Caco-2 (cell line): ENCODE measurements around the gene RASGRF1. TPM values are rescaled to one million over a fixed set of nuclear protein-coding genes. Genes with fewer than 3 reads are reported as not detected.

ENCODE experiments used
- BruUV-seq: library from RNA; stranded (reverse); fragments of 400-500 nt; replicated peaks from 2 replicates; lab custom pipeline; 2021; lab: Mats Ljungman, UMichigan
- CTCF ChIA-PET: fragments of 300-600 bp; sonication (Branson Sonifier 250); formaldehyde crosslinking; loops from one replicate; lab custom pipeline; 2022; ENCODE audit warnings: antibody characterized with exemption; lab: Charles Lee
- POLR2A ChIA-PET: fragments of 300-600 bp; sonication (Branson Sonifier 250); formaldehyde crosslinking; loops from one replicate; lab custom pipeline; 2022; ENCODE audit warnings: antibody characterized with exemption; lab: Charles Lee
- DNase-seq, 2 experiments: peaks; one replicate each; pipeline versions ENCODE4 v3.0.0 to v3.0.0-alpha.2; 2020 to 2022
- H3K27me3 ChIP-seq: replicated peaks from 2 replicates; pipeline ENCODE4 v1.6.0; 2011; ENCODE audit warnings: low read length; ENCODE audit not compliant: control insufficient read depth, insufficient read depth
- H3K36me3 ChIP-seq: 2 replicates; pipeline ENCODE4 v1.5.1; 2011; ENCODE audit warnings: low read length; ENCODE audit not compliant: control insufficient read depth, insufficient read depth
- H3K4me1 ChIP-seq: fragments of 250-450 bp; sonication (Bioruptor Pico); 2 replicates; pipeline ENCODE4 v1.5.1; 2020; ENCODE audit warnings: mild to moderate bottlenecking
- H3K4me3 ChIP-seq: 2 replicates; pipeline ENCODE4 v1.5.1; 2011; ENCODE audit warnings: low read depth, mild to moderate bottlenecking, control low read depth, low read length
- H3K9me3 ChIP-seq: fragments of 250-450 bp; sonication (Bioruptor Pico); 2 replicates; pipeline ENCODE4 v1.5.1; 2020; ENCODE audit warnings: mild to moderate bottlenecking, moderate library complexity
- H3K27ac Mint-ChIP-seq: one replicate; pipeline ENCODE4 v1.8.0; 2022; ENCODE audit warnings: mixed read lengths; ENCODE audit not compliant: unreplicated experiment
- H3K27me3 Mint-ChIP-seq: one replicate; pipeline ENCODE4 v1.8.0; 2022; ENCODE audit warnings: mixed read lengths; ENCODE audit not compliant: insufficient read depth, unreplicated experiment
- H3K36me3 Mint-ChIP-seq: one replicate; pipeline ENCODE4 v1.8.0; 2022; ENCODE audit warnings: mild to moderate bottlenecking, mixed read lengths; ENCODE audit not compliant: insufficient read depth, unreplicated experiment
- H3K4me1 Mint-ChIP-seq: one replicate; pipeline ENCODE4 v1.8.0; 2022; ENCODE audit warnings: low read depth, mixed read lengths; ENCODE audit not compliant: unreplicated experiment
- H3K4me3 Mint-ChIP-seq: one replicate; pipeline ENCODE4 v1.8.0; 2022; ENCODE audit warnings: mild to moderate bottlenecking, moderate library complexity, mixed read lengths; ENCODE audit not compliant: unreplicated experiment
- H3K9me3 Mint-ChIP-seq: one replicate; pipeline ENCODE4 v1.8.0; 2022; ENCODE audit warnings: mixed read lengths; ENCODE audit not compliant: unreplicated experiment
- CTCF ChIP-seq, 2 experiments: fragments of 200-600 bp in 1 of 2; IDR thresholded peaks; 1 replicate in 1 of 2; 2 replicates in 1 of 2; pipeline versions ENCODE4 v1.5.1 to v1.8.0; 2011 to 2022; ENCODE audit warnings: antibody characterized with exemption in 1 of 2, control low read depth in 1 of 2, inconsistent platforms in 1 of 2, low read depth in 1 of 2, low read length in 1 of 2, mild to moderate bottlenecking in 1 of 2, moderate library complexity in 1 of 2; ENCODE audit not compliant: insufficient read depth in 1 of 2, severe bottlenecking in 1 of 2, unreplicated experiment in 1 of 2
- intact Hi-C: fragments of 100-400 bp; cut with micrococcal nuclease; formaldehyde crosslinking; loops from one replicate; pipeline ENCODE4 v1.10.0; 2022; ENCODE audit not compliant: unreplicated experiment
- total RNA-seq: library from RNA; stranded (reverse); gene quantifications from 2 replicates; pipeline ENCODE4 v1.2.3, GENCODE V29; 2022

RASGRF1 gene
- total RNA-seq, 1 experiment from 2014 or later = 0.57 TPM

GRCh38 chr15:79067072-79067833 lies 23.3 kb downstream of the RASGRF1 start:
- H3K9me3 ChIP-seq = no peaks in the 10 kb centered on the region
- intact Hi-C loops = no loop called here
- no peaks in the 10 kb centered on the region for H3K9me3 Mint-ChIP-seq
- H3K4me1 Mint-ChIP-seq = peaks cover 9% of the 10 kb centered on the region
- no peak overlapping the region for H3K27ac Mint-ChIP-seq
- no peaks in the 10 kb centered on the region for H3K36me3 ChIP-seq
- peaks cover 7% of the 10 kb centered on the region for H3K27me3 Mint-ChIP-seq
- TF ChIP-seq CTCF (IDR thresholded peaks at IDR 0.05; ENCODE audit: insufficient read depth in 1 of 2, low read depth in 1 of 2, low read length in 1 of 2, severe bottlenecking in 1 of 2, unreplicated experiment in 1 of 2) = no peak
- BruUV-seq = no TSS peak
- no peak overlapping the region for H3K4me3 ChIP-seq
- no peak overlapping the region for H3K4me3 Mint-ChIP-seq
- peaks cover 5% of the 10 kb centered on the region; the same call in 1 of the 2 replicates for H3K4me1 ChIP-seq
- no peaks in the 10 kb centered on the region for H3K27me3 ChIP-seq
- H3K36me3 Mint-ChIP-seq = no peaks in the 10 kb centered on the region
- CTCF ChIA-PET = no interaction called here
- peak in 1 of 2 experiments; percentile 5 for DNase-seq
- POLR2A ChIA-PET = no interaction called here

- no peak for TF ChIP-seq CTCF (IDR thresholded peaks at IDR 0.05; ENCODE audit: insufficient read depth in 1 of 2, low read depth in 1 of 2, low read length in 1 of 2, severe bottlenecking in 1 of 2, unreplicated experiment in 1 of 2)
- Mint-ChIP-seq H3K36me3 (no peaks in the 10 kb centered on the region), H3K27me3 (peaks cover 3% of the 10 kb centered on the region), H3K4me3 (no peak overlapping the region), H3K9me3 (no peaks in the 10 kb centered on the region), H3K4me1 (peaks cover 9% of the 10 kb centered on the region), H3K27ac (no peak overlapping the region)
- Histone ChIP-seq H3K4me3 (no peak overlapping the region), H3K36me3 (no peaks in the 10 kb centered on the region), H3K4me1 (peaks cover 5% of the 10 kb centered on the region; the same call in 1 of the 2 replicates), H3K9me3 (no peaks in the 10 kb centered on the region), H3K27me3 (no peaks in the 10 kb centered on the region)
- no peak for DNase-seq
- intact Hi-C loops = no loop called here
- ChIA-PET POLR2A (no interaction called here), CTCF (no interaction called here)
- BruUV-seq = no TSS peak
Measured at GRCh38 chr15:79066391-79067071, 24.0 kb downstream of the RASGRF1 start.

GRCh38 chr15:79065706-79066376 lies 24.7 kb downstream of the RASGRF1 start:
- Mint-ChIP-seq H3K9me3 (no peaks in the 10 kb centered on the region), H3K27me3 (peaks cover 3% of the 10 kb centered on the region), H3K27ac (no peak overlapping the region), H3K4me3 (no peak overlapping the region), H3K4me1 (peaks cover 9% of the 10 kb centered on the region), H3K36me3 (no peaks in the 10 kb centered on the region)
- CTCF ChIA-PET = no interaction called here
- no peaks in the 10 kb centered on the region for H3K9me3 ChIP-seq
- TF ChIP-seq CTCF (IDR thresholded peaks at IDR 0.05; ENCODE audit: insufficient read depth in 1 of 2, low read depth in 1 of 2, low read length in 1 of 2, severe bottlenecking in 1 of 2, unreplicated experiment in 1 of 2) = no peak
- no peaks in the 10 kb centered on the region for H3K36me3 ChIP-seq
- intact Hi-C loops = no loop called here
- H3K4me1 ChIP-seq = peaks cover 5% of the 10 kb centered on the region; the same call in 1 of the 2 replicates
- H3K27me3 ChIP-seq = no peaks in the 10 kb centered on the region
- no peak overlapping the region for H3K4me3 ChIP-seq
- no TSS peak for BruUV-seq
- DNase-seq = no peak
- POLR2A ChIA-PET = no interaction called here
